Activated CD4-positive, alpha-beta T cell treated with anti-CD3 and anti-CD28 coated beads, Interleukin-2, amount 50 U/mL, for 4 hours (primary cell): Measurements from ENCODE around the gene CEACAM16.
"Not testable (repeated sequence)": the region's sequence is repeated elsewhere in the genome, so short reads cannot be mapped to it uniquely, and the experiment has no call there.

Experiments
- DNase-seq, 2 experiments: peaks; one replicate each; pipeline ENCODE4 v3.0.0-alpha.2; 2020

The CEACAM16 gene

DNA sequence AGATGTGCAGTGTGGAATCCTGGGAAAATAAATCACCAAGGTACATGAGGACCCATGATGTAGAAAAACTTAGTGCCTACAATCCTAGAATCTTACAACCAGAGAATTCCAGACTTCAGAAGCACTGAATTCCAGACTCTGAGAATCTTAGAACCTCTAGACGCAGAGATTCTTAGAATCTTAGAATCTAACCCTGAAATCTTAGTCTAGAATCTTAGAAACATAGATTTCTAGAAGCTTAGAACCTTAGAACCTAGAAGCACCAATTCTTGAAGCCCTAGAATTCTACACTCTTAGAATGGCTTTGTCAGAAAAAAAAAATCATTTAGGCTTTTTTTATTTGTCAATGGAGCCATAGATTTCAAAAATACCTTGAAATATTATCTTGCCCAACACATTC, 6.0 kb downstream of the CEACAM16 start:
- no peak for DNase-seq

DNA sequence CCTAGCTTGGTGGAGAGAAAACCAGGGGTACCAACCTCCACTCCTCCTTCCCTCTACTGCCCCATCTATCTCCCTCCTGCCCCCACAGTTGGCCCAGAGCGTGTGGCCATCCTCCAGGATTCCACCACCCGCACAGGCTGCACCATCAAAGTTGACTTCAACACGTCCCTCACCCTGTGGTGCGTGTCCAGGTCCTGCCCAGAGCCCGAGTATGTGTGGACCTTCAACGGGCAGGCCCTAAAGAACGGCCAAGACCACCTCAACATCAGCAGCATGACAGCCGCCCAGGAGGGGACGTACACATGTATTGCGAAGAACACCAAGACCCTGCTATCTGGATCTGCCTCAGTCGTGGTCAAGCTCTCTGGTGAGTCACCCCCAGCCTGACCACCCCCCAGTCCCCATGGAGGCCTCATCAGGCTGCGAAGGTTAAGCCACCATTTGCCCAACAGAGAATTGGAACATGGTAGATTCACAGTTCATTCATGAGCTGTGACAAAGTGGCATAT, 6.6 kb downstream of the CEACAM16 start:
- no peak for DNase-seq

DNA sequence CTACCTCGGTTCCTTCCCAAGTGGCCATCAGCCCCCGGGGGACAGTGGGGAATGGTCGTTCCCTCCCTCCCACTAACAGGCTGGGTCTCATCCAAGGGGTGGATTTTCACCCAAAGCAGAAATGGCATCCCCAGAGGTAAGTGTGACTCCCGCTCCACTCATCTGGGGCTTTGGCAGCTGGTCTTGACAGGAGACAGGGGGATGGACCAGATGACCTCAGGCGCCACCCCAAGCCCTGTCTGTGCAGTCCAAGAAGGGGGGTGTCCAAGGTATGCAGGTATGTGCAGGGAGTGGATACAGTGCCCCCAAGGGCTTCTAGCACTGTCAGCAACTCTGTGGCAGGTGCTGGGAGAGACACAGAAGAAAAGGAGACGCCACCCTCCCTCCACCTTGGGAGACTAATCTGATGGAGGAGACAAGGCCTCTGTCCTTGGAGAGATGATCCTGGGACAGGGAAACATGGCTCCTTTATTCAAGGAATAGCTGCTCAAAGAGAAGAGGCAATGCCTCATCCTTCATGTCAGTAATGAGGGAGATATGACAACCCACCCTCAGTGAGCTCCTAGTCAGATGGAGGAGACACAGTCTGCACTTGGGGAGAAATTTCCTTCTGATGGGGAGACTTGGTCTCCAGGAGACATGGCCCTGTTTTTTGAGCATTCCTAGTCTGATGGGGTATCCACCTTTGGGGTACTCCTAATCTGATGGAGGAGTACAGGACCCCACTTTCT, 7.7 kb downstream of the CEACAM16 start:
- no peak for DNase-seq

DNA sequence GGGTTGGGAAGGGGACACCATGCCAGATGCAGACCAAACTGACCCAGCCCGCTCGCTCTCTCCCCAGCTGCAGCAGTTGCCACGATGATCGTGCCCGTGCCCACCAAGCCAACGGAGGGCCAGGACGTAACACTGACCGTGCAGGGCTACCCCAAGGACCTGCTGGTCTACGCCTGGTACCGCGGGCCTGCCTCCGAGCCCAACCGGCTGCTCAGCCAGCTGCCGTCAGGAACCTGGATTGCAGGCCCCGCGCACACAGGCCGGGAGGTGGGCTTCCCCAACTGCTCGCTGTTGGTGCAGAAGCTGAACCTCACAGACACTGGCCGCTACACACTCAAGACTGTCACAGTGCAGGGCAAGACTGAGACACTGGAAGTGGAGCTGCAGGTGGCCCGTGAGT, 8.8 kb downstream of the CEACAM16 start:
- no peak for DNase-seq

DNA sequence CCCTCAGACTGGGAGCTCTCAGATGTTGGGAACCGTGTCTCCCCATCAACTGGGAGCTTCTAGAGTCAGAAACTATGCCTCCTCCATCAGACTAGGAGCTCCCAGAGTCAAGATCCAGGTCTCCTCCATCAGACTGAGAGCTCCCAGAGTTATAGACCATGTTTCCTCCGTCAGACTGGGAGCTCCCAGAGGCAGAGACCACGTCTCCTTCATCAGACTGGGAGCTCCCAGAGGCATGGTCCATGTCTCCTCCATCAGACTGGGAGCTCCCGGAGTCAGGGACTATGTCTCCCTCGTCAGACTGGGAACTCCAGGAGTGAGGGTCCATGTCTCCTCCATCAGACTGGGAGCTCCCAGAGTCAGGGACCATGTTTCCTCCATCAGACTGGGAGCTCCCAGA, 10.0 kb downstream of the CEACAM16 start:
- no peak for DNase-seq

DNA sequence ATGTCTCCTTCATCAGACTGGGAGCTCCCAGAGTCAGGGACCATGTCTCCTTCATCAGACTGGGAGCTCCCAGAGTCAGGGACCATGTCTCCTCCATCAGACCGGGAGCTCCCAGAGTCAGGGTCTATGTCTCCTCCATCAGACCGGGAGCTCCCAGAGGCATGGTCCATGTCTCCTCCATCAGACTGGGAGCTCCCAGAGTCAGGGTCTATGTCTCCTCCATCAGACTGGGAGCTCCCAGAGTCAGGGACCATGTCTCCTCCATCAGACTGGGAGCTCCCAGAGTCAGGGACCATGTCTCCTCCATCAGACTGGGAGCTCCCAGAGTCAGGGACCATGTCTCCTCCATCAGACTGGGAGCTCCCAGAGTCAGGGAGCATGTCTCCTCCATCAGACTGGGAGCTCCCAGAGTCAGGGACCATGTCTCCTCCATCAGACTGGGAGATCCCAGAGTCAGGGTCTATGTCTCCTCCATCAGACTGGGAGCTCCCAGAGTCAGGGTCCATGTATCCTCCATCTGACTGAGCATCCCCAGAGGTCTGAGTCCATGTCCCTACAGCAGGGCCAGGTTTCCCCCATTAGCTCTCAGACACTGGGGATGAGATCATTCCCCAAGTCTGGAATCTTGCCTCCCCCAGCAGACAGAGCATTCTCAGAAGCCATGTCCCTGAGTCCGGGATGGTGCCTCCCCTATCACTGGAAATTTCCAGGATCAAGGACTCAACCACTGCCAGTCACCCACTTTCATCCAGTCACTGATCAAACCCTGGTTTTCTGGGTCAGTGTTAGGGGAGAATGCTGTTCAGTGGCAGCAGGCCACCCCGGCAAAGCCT, 10.7 kb downstream of the CEACAM16 start:
- DNase-seq, result not testable (repeated sequence)

DNA sequence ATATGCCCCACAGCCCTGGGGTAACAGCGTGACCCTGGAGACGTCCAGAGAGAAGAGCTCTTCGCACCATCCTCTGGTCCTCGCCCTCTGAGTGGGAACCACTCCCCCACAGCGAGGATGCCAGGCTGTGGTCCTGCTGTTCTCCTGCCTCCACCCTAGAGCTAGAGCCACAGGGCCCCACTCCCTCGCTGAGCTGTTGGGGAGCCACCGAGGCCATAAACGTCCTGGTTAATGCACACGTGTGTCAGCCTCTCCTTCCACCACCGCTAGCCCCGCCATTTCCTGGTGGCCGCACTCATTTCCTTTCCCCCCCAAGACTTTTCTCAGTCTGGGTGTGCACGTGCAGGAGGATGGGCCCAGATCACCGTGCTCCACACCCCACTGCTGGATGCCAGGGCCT, 11.5 kb downstream of the CEACAM16 start:
- DNase-seq, result no peak

DNA sequence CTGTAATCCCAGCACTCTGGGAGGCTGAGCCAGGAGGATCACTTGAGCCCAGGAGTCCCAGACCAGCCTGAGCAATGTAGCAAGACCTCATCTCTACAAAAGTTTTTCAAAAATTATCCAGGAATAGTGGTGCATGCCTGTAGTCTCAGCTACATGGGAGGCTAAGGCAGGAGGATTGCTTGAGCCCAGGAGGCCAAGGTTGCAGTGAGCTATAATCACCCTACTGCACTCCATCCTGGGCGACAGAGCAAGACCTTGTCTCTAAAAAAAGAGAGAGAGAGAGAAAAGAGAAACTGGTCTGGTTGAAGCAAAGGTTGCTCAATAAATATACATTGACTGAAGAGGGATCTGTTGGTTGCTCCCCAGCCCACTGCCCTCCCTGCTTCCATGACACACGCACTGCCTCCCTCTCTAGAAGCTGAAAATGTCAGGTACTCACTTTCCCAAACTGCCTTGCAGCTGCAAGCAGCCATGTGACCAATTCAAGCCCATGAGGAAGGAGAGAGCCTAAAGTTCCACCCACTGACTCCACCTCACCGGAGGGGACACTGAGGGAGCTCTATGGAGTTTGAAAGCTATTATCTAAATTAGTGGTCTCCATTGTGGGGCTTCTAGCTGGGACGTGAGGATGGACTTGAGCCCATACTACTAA, 14.0 kb downstream of the CEACAM16 start:
- no peak for DNase-seq

DNA sequence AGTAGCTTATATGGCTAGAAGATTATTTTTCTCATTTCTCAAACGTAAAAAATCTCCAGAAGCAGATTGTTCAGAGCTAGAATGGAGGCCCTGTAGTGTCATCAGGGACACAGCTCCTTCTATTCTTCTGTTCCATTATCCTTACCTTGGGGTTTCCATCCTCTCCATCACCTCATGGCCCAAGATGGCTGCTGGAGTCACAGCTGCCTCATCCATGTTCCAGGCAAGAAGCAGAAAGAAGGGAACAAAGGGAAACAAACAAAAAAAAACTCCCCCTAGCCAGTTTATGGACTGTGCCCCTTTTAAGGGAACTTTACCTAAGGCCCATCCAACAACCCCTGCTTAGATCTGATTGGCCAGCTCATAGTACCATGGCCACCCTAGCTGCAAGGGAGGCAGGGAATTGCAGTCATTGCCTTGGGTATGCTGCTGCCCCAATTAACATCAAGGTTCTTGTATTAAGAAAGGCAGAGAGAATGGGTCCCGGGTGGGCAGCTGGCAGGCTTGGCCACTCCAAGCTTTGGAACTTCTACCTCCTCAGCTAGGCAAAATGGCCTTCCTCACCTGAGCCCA, 15.7 kb downstream of the CEACAM16 start:
- DNase-seq, result no peak

DNA sequence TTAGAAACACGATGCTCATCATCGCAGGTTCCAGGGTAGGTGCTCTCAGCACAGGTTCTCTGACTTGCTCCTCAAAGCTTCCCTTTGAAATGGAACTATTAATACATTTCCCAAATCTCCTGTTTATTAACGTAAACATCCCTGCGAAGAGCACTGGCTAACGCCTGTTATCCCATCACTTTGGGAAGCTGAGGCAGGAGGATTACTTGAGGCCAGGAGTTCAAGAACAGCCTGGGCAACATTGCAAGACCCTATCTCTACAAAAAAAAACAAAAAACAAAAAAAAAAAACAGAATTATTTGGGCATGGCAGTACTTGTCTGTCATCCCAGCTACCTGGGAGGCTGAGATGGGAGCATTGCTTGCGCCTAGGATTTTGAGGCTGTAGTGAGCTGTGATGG, 18.7 kb downstream of the CEACAM16 start:
- DNase-seq, result no peak

DNA sequence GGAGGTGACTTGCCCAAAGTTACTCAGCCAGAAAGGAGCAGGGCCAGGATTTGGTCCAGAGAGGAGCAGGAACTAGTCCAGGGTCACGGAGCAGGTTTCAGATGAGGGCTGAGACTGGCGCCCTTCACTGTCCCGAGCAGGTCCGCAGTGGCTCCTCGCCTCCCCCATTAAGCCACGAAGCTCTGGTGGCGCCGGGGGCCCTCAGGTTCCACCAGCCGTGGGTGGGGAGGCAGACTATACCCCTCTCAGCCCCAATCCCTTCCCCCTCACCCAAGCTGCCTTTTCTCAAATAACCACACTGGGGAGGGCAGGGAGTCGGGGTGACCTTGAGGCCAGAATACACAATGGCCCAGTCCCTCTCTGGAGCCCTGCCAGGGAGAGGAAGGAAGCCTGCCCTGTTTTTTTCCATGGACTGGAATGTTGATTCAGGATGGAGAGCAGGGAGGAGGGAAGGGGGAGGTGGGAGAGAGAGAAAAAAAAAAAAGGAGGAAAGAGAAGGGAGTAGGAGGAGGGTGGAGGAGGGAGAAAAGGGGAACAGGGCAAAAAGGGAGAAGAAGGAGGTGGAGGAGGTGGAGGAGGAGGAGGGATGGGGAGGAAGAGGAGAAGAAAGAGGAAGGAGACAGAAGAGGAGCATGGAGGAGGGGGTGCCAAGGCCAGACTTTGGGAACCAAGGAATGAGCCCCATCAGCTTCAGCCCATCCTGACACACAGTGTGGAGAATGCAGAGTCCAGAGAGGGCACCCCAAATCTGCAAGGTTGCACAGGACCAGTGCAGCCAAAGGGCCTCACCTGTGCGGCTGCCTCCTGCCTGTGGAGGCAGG, 19.7 kb downstream of the CEACAM16 start:
- DNase-seq, result no peak

DNA sequence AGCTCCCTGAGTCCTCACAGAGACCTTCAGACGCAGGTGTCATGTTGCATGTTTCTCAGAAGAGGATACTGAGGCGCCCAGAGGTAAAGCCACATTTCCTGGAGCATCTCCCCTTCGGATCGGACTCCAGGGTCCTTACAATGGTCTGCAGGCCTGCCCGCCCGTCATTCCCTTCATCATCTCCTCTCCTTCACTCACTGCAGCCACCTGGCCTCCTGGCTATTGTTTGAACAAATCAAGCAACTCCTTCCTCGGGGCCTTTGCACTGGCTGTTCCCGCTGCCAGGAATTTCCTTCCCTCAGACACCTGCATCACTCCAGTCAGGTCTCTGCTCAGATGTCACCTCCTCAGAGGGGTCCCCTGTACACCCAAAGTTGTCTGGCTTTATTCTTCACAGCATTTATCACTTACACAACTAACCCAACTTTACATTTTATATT, 20.3 kb downstream of the CEACAM16 start:
- no peak for DNase-seq

DNA sequence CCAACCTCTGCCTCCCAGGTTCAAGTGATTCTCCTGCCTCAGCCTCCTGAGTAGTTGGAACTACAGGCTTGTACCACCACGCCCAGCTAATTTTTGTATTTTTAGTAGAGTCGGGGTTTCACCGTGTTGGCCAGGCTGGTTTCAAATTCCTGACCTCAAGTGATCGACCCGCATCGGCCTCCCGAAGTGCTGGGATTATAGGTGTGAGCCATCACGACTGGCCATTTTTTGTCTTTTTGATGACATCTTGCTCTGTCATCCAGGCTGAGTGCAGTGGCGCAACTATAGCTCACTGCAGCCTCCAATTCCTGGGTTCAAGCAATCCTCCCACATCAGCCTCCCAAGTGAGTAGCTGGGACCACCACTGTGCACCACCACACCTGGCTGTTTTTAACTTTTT, 21.4 kb downstream of the CEACAM16 start:
- not testable (repeated sequence) for DNase-seq

DNA sequence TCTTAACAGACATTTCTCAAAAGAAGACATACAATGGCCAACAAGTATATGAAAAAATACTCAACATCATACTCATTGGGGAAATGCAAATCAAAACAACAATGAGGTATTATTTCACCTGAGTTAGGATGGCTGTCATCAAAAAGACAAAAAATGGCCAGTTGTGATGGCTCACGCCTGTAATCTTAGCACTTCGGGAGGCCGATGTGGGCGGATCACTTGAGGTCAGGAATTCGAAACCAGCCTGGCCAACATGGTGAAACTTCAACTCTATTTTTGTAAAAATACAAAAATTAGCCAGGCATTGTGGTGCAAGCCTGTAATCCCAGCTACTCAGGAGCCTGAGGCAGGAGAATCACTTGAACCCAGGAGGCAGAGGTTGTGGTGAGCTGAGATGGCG, 22.0 kb downstream of the CEACAM16 start:
- DNase-seq, result no peak

DNA sequence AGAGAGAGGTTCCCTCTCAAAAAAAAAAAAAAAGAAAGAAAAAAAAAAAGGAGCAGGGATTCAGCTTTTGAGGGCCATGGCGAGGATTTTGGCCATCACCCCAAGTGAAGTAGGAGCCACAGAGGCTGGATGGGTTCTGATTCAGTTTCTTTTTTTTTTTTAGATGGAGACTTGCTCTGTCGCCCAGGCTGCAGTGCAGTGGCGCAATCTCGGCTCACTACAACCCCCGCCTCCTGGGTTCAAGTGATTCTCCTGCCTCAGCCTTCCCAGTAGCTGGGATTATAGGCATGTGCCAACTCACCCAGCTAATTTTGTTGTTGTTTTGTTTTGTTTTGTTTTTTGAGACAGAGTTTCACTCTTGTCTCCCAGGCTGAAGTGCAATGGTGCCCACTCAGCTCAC, 22.4 kb downstream of the CEACAM16 start:
- not testable (repeated sequence) for DNase-seq

DNA sequence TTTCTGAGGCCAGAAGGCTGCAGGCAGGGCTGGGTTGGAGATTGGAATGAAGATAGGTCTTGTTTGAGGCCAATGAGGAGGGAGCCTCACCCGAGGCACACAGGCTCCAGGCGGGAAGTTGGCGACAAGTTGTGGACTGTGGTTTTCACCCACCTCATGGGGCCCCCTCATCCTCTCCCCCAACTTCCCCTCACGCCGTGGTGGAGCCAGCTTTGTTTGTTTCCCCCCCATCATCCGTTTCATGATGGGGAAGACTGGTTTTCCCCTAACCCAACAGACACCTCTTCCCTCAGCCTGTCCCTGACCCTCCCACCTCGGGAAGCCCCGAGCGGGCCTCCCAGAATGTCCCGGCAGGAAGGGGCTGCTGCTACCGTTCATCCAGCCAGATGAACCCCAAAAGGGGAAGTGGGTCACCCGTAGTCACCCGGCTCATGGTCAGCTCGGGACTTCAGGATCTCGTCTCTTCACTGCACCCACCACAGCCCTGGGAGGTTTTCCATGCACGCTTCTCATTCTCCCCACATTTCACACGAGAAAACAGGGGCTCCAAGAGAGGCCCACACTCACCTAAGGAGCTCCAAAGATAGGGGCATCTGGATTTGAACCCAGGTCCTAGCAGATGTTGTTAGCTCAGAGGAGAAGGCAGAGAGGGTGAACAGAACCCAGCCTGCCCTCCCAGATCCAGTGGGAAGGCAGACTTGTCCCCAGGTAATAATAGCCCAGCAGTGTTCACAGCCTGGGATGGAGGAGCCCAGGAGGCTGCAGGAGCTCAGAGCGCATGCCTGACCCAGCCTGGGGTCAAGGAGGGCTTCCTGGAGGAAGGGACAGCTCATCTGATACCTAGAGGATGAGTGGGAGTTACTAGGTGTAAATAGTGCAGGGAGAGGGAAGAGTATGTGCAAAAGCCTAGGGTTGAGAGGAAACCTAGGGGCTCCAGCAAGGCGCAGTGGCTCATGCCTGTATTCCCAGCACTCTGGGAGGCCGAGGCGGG, 23.5 kb downstream of the CEACAM16 start:
- DNase-seq, result no peak

DNA sequence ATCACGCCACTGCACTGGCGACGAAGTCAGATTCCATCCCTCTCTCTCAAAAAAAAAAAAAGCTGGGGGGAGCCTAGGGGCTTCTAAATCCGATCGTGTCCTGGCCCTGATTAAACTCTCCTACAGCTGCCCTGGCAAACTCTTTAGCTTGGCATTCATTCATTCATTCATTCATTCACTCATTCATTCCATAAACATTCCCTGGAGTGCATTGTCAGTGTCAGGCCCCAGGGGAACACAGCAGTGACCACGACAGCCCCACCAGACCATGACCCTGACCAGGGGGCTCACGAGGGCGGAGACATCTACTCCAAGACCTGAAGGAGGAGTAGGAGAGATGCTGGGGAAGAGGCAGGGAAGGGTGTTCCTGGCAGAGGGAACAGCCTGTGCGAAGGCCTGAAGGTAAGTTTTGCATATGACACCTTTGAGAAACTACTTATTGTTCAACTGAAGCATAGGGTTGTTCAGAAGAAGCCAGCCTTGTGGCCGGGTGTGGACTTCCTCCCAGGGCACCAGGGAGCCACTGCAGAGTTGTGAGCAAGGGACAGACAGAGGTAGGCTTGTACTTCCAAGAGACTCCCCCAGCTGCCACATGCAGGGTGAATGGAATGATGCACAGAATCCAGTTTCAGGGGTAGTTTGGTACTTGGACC, 24.5 kb downstream of the CEACAM16 start:
- no peak for DNase-seq

DNA sequence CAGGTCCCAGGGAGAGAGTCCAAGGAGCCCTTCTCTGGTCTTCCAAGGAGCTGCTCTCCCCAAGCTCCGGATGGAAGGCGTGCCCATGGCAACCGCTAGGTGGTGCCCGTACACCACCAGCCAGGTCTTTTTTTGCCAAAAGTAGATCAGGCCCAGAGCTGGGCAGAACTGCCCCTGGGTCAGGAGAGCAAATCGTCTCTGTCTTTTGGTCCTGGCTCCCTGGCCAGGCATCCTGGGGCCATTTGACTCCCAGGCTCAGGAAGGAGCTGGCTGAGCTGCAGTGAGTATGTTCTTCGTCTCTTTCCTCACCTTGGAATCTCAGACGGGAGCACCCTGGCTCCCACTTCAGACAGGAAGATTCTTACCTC, 25.0 kb downstream of the CEACAM16 start:
- peak; percentile 73 to 74 for DNase-seq

DNA sequence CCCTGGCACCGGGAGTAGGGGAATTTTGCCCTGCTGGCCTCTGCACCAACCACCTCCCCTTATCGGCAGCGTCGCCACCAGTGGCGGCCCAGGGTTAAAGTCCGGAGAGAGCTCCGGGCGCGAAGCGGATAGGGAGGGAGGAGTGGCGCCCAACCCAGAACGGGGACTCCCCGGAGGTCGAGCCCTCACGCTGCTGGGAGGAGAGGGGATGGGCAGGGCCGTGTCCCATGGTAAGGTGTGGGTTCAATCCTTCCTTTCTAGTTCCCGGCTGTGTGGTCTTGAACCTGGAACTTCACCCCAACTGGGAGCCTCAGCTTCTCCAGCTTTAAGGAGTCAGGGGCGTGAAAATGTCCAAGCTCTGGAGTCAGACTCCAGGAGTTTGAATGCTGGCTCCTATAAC, 26.3 kb downstream of the CEACAM16 start:
- no peak for DNase-seq

DNA sequence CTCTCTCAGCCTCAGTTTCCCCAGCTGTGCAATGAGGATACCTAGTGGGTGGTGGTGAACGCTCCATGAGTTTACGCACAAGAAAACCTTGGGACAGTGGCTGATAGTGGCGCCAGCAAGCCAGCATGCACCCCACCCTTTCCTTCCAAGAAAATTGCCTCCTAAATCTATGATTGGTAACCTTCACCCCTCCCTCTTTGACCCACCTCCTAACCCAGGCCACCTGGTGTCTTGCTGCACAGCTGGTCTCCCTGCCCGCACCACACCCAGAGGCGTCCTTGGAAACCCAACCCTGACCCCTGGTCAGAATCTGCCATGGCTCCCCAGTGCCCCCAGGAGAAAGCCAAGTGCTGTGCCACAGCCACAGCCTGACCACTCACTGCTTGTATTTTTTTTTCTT, 26.7 kb downstream of the CEACAM16 start:
- no peak for DNase-seq

DNA sequence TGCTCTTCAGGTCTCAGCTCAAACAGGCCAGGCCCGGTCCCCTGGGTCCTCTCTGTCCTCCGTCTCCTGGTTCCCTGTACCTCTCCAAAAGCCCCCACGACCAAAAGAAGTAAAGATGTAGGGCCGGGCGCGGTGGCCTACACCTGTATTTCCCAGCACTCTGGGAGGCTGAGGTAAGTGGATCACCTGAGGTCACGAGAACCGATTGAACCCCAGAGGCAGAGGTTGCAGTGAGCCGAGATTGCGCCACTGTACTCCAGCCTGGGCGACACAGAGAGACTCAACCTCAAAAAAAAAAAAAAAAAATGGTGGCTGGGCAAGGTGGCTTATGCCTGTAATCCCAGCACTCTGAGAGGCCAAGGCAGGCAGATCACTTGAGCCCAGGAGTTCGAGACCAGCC, 27.5 kb downstream of the CEACAM16 start:
- DNase-seq, result no peak
